Liver (tissue), 9 donors: ENCODE measurements around the gene BTN1A1. TPM values are rescaled to one million over a fixed set of nuclear protein-coding genes. Genes with fewer than 3 reads are reported as not detected.
A peak's percentile ranks its signal among the peaks of the same experiment; 100 is the strongest.

Source experiments
- DNase-seq: peaks from one replicate; pipeline ENCODE4 v3.0.0-alpha.2; 2017; ENCODE audit warnings: low spot score
- H3K27ac ChIP-seq, 2 donors: one replicate each; pipeline ENCODE4 v1.7.0; 2013; ENCODE audit warnings: inconsistent platforms in 2 of 2, low read length in 2 of 2, control low read depth in 1 of 2, low read depth in 1 of 2, mild to moderate bottlenecking in 1 of 2
- H3K27me3 ChIP-seq, 4 donors: one replicate each; pipeline versions ENCODE4 v1.6.1 to v1.7.0; 2013; ENCODE audit warnings: low read length in 3 of 4, inconsistent platforms in 1 of 4, mild to moderate bottlenecking in 1 of 4, moderate library complexity in 1 of 4; ENCODE audit not compliant: control insufficient read depth in 4 of 4, insufficient read depth in 4 of 4
- H3K36me3 ChIP-seq, 4 donors: one replicate each; pipeline versions ENCODE4 v1.6.1 to v1.7.0; 2013; ENCODE audit warnings: low read length in 3 of 4, mild to moderate bottlenecking in 3 of 4, low read depth in 1 of 4, moderate library complexity in 1 of 4; ENCODE audit not compliant: control insufficient read depth in 4 of 4, insufficient read depth in 3 of 4
- H3K4me1 ChIP-seq, 4 donors: one replicate each; pipeline versions ENCODE4 v1.6.1 to v1.7.0; 2013; ENCODE audit warnings: low read length in 3 of 4, mild to moderate bottlenecking in 3 of 4, moderate library complexity in 1 of 4; ENCODE audit not compliant: control insufficient read depth in 4 of 4, insufficient read depth in 4 of 4
- H3K4me3 ChIP-seq, 3 donors: one replicate each; pipeline versions ENCODE4 v1.6.1 to v1.7.0; 2013; ENCODE audit warnings: low read length in 3 of 3, control low read depth in 1 of 3, low read depth in 1 of 3, mild to moderate bottlenecking in 1 of 3
- H3K9ac ChIP-seq, 2 donors: one replicate each; pipeline ENCODE4 v1.7.0; 2013; ENCODE audit warnings: low read length in 2 of 2, mild to moderate bottlenecking in 2 of 2, moderate library complexity in 2 of 2, control low read depth in 1 of 2, low read depth in 1 of 2
- H3K9me3 ChIP-seq, 4 donors: one replicate each; pipeline versions ENCODE4 v1.6.1 to v1.7.0; 2013; ENCODE audit warnings: low read length in 3 of 4; ENCODE audit not compliant: control insufficient read depth in 4 of 4
- CTCF ChIP-seq: fragments of 150-350 bp; IDR thresholded peaks from 2 replicates; pipeline ENCODE4 v1.5.1; 2017; ENCODE audit warnings: improper control_type of control experiment, low read depth, low read length; ENCODE audit not compliant: missing input control
- EGR1 ChIP-seq, 2 donors: IDR thresholded peaks; 2 replicates each; pipeline ENCODE4 v1.6.1; 2016 to 2018; ENCODE audit warnings: antibody characterized with exemption in 2 of 2, low read depth in 2 of 2
- FOXA1 ChIP-seq: IDR thresholded peaks from 2 replicates; pipeline ENCODE4 v1.6.1; 2016; ENCODE audit warnings: antibody characterized with exemption
- GABPA ChIP-seq, 2 donors: IDR thresholded peaks in 1 of 2; conservative IDR thresholded peaks in 1 of 2; 2 replicates each; pipeline ENCODE4 v1.6.1; 2016; ENCODE audit warnings: antibody characterized with exemption in 2 of 2, mild to moderate bottlenecking in 1 of 2, moderate library complexity in 1 of 2
- HNF4G ChIP-seq: IDR thresholded peaks from 2 replicates; pipeline ENCODE4 v1.6.1; 2016; ENCODE audit warnings: antibody characterized with exemption
- JUND ChIP-seq, 2 donors: IDR thresholded peaks; 2 replicates each; pipeline ENCODE4 v1.6.1; 2016; ENCODE audit warnings: antibody characterized with exemption in 2 of 2
- MAX ChIP-seq: IDR thresholded peaks from 2 replicates; pipeline ENCODE4 v1.6.1; 2016; ENCODE audit warnings: antibody characterized with exemption
- NR2F2 ChIP-seq: IDR thresholded peaks from 2 replicates; pipeline ENCODE4 v1.6.1; 2016; ENCODE audit warnings: antibody characterized with exemption
- REST ChIP-seq: IDR thresholded peaks from 2 replicates; pipeline ENCODE4 v1.6.1; 2016; ENCODE audit warnings: antibody characterized with exemption, mild to moderate bottlenecking
- RXRA ChIP-seq, 2 donors: IDR thresholded peaks; 2 replicates each; pipeline ENCODE4 v1.6.1; 2017 to 2018; ENCODE audit warnings: antibody characterized with exemption in 2 of 2, mild to moderate bottlenecking in 1 of 2
- SP1 ChIP-seq: IDR thresholded peaks from 2 replicates; pipeline ENCODE4 v1.6.1; 2018; ENCODE audit warnings: antibody characterized with exemption, mild to moderate bottlenecking
- YY1 ChIP-seq: IDR thresholded peaks from 2 replicates; pipeline ENCODE4 v1.6.1; 2016; ENCODE audit warnings: antibody characterized with exemption, mild to moderate bottlenecking
- ZBTB33 ChIP-seq: IDR thresholded peaks from 2 replicates; pipeline ENCODE4 v1.6.1; 2016; ENCODE audit warnings: antibody characterized with exemption
- WGBS: extraction: QIAGEN DNeasy Blood & Tissue Kit; methylation state at CpG from one replicate; pipeline ENCODE4 v1.1.7; 2013; 5-methylcytosine and 5-hydroxymethylcytosine counted together
- polyA plus RNA-seq, 2 donors: library from polyadenylated mRNA; stranded (reverse) in 1 of 2; unstranded in 1 of 2; fragments of 200-250 nt in 1 of 2; fragments of >200 nt in 1 of 2; fragmentation: Nextera tagmentation in 1 of 2; extraction: Ambion mirVana in 1 of 2; gene quantifications; one replicate each; pipeline versions ENCODE4 v1.2.1 to v1.2.3, GENCODE V29; 2013 to 2015
- total RNA-seq, 2 donors: library from RNA; depleted of rRNA; stranded (reverse); fragments of >200 nt; gene quantifications; one replicate each; pipeline ENCODE4 v1.2.3, GENCODE V29; 2014
- donor health status: healthy.
- donor health status: healthy.
- donor health status: healthy.
- donor health status: healthy.
- donor health status: healthy.

The BTN1A1 gene
- total and polyA plus RNA-seq, 4 donors: 0.06 TPM; not detected in 3

GRCh38 chr6:26550250-26550993, 50.3 kb downstream of the BTN1A1 start:
- H3K27me3 ChIP-seq: no peaks in the 10 kb centered on the region
- H3K27ac ChIP-seq: no peak overlapping the region
- TF ChIP-seq EGR1 (IDR thresholded peaks at IDR 0.05; ENCODE audit: low read depth in 2 of 2): no peak
- peak; percentile 37 for TF ChIP-seq YY1
- H3K9ac ChIP-seq: no peak overlapping the region
- DNase-seq: peak; percentile 66
- H3K4me3 ChIP-seq: peak overlapping the region in 2 of 3 donors; percentile 37 to 54
- H3K36me3 ChIP-seq: peaks cover 0 to 3% (median 0%) of the 10 kb centered on the region in 4 donors
- H3K9me3 ChIP-seq: peaks cover 0 to 2% (median 0%) of the 10 kb centered on the region in 4 donors
- H3K4me1 ChIP-seq: peaks cover 4 to 21% (median 17%) of the 10 kb centered on the region in 4 donors
- WGBS: 13% methylated on average over 42 of the region's 42 CpGs

- no peak overlapping the region for H3K27ac ChIP-seq
- TF ChIP-seq FOXA1 (no peak), ZBTB33 (no peak), JUND (IDR thresholded peaks at IDR 0.05) (no peak), RXRA (IDR thresholded peaks at IDR 0.05) (no peak), REST (no peak), GABPA (IDR thresholded peaks at IDR 0.05 in 1 of 2, conservative IDR thresholded peaks at IDR 0.05 in 1 of 2) (no peak), MAX (no peak), HNF4G (no peak), NR2F2 (no peak), SP1 (no peak), EGR1 (IDR thresholded peaks at IDR 0.05; ENCODE audit: low read depth in 2 of 2) (no peak), YY1 (no peak), CTCF (no peak)
- no peak overlapping the region for H3K9ac ChIP-seq
- WGBS: 91% methylated on average over 10 of the region's 10 CpGs
- H3K4me3 ChIP-seq: no peak overlapping the region
- peaks cover 0 to 2% (median 0%) of the 10 kb centered on the region in 4 donors for H3K9me3 ChIP-seq
- no peaks in the 10 kb centered on the region for H3K36me3 ChIP-seq
- DNase-seq: no peak
- no peaks in the 10 kb centered on the region for H3K27me3 ChIP-seq
- H3K4me1 ChIP-seq: peaks cover 4 to 21% (median 17%) of the 10 kb centered on the region in 4 donors
These were observed 52.1 kb downstream of the BTN1A1 start for GRCh38 chr6:26552205-26552604.
